WTC11 (cell line): ENCODE data around the gene IL1RAPL2. TPM values are rescaled to one million over a fixed set of nuclear protein-coding genes. Genes with fewer than 3 reads are reported as not detected.

ENCODE experiments used
- ATAC-seq: fragments of 200-7000 bp; cut with Tn5 transposase; 2 replicates; pipeline ENCODE4 v1.10.0; 2021; ENCODE audit warnings: mild to moderate bottlenecking, moderate library complexity
- CTCF ChIA-PET: fragments of 300-600 bp; sonication (Branson Sonifier 250); formaldehyde crosslinking; loops from one replicate; lab custom pipeline; 2021; ENCODE audit warnings: antibody characterized with exemption; lab: Charles Lee
- POLR2A ChIA-PET: fragments of 350-600 bp; sonication (Branson Sonifier 250); formaldehyde crosslinking; loops from one replicate; lab custom pipeline; 2021; ENCODE audit warnings: antibody characterized with exemption; lab: Charles Lee
- DNase-seq: peaks from one replicate; pipeline ENCODE4 v3.0.0; 2021; ENCODE audit warnings: low spot score
- H3K27ac Mint-ChIP-seq: 2 replicates; pipeline ENCODE4 v1.8.0; 2021; ENCODE audit warnings: mixed read lengths
- H3K27me3 Mint-ChIP-seq: 2 replicates; pipeline ENCODE4 v1.8.0; 2021; ENCODE audit warnings: low read depth, mild to moderate bottlenecking, moderate library complexity, mixed read lengths
- H3K36me3 Mint-ChIP-seq: 2 replicates; pipeline ENCODE4 v1.8.0; 2021; ENCODE audit warnings: mixed read lengths
- H3K4me1 Mint-ChIP-seq: 2 replicates; pipeline ENCODE4 v1.8.0; 2022; ENCODE audit warnings: mixed read lengths
- H3K4me3 Mint-ChIP-seq: 2 replicates; pipeline ENCODE4 v1.8.0; 2021; ENCODE audit warnings: mild to moderate bottlenecking, moderate library complexity, mixed read lengths
- H3K9me3 Mint-ChIP-seq: 2 replicates; pipeline ENCODE4 v1.8.0; 2021; ENCODE audit warnings: mixed read lengths
- ELF4 ChIP-seq: sonication (generic); formaldehyde crosslinking; IDR thresholded peaks from 2 replicates; pipeline ENCODE4 v1.8.1; 2022; ENCODE audit warnings: low read depth, mild to moderate bottlenecking, moderate library complexity, missing genetic modification reagents
- EMX1 ChIP-seq: fragments of 250-450 bp; sonication (Bioruptor Pico); IDR thresholded peaks from 2 replicates; pipeline ENCODE4 v1.8.0; 2021; ENCODE audit warnings: mild to moderate bottlenecking
- ERG ChIP-seq: fragments of 250-450 bp; sonication (Bioruptor Pico); IDR thresholded peaks from 2 replicates; pipeline ENCODE4 v1.8.0; 2021; ENCODE audit warnings: mild to moderate bottlenecking
- FOXP1 ChIP-seq: sonication (generic); formaldehyde crosslinking; IDR thresholded peaks from 2 replicates; pipeline ENCODE4 v1.8.0; 2022; ENCODE audit warnings: missing genetic modification reagents, mild to moderate bottlenecking, moderate library complexity, borderline replicate concordance
- GRHL2 ChIP-seq: fragments of 250-450 bp; sonication (Bioruptor Pico); IDR thresholded peaks from 2 replicates; pipeline ENCODE4 v1.8.0; 2022; ENCODE audit warnings: mild to moderate bottlenecking, moderate library complexity; ENCODE audit not compliant: insufficient replicate concordance, severe bottlenecking
- HMGA2 ChIP-seq: fragments of 250-450 bp; sonication (Bioruptor Pico); IDR thresholded peaks from 2 replicates; pipeline ENCODE4 v1.4.0; 2021; ENCODE audit warnings: mild to moderate bottlenecking, moderate library complexity
- IRF2 ChIP-seq: sonication (generic); formaldehyde crosslinking; IDR thresholded peaks from 2 replicates; pipeline ENCODE4 v1.8.0; 2022; ENCODE audit warnings: low read depth, missing genetic modification reagents, borderline replicate concordance
- JAZF1 ChIP-seq: fragments of 250-450 bp; sonication (Bioruptor Pico); IDR thresholded peaks from 2 replicates; pipeline ENCODE4 v1.9.0; 2021; ENCODE audit warnings: moderate library complexity, mild to moderate bottlenecking, inconsistent platforms
- MXD4 ChIP-seq: fragments of 250-450 bp; sonication (Bioruptor Pico); IDR thresholded peaks from 2 replicates; pipeline ENCODE4 v1.8.0; 2021; ENCODE audit warnings: mild to moderate bottlenecking, moderate library complexity, borderline replicate concordance
- NR1H2 ChIP-seq: sonication (generic); formaldehyde crosslinking; IDR thresholded peaks from 2 replicates; pipeline ENCODE4 v1.9.0; 2021; ENCODE audit warnings: mild to moderate bottlenecking, moderate library complexity, missing genetic modification reagents
- PREB ChIP-seq: sonication (generic); formaldehyde crosslinking; IDR thresholded peaks from 2 replicates; pipeline ENCODE4 v1.8.1; 2022; ENCODE audit warnings: mild to moderate bottlenecking, missing genetic modification reagents, moderate library complexity, borderline replicate concordance
- RELA ChIP-seq: sonication (generic); formaldehyde crosslinking; IDR thresholded peaks from 2 replicates; pipeline ENCODE4 v1.8.1; 2022; ENCODE audit warnings: missing genetic modification reagents, mild to moderate bottlenecking, borderline replicate concordance
- SP1 ChIP-seq: sonication (generic); formaldehyde crosslinking; conservative IDR thresholded peaks from 2 replicates; pipeline ENCODE4 v1.8.1; 2022; ENCODE audit warnings: missing genetic modification reagents
- TCF7 ChIP-seq: sonication (generic); formaldehyde crosslinking; IDR thresholded peaks from 2 replicates; pipeline ENCODE4 v1.8.0; 2022; ENCODE audit warnings: mild to moderate bottlenecking, low read depth, missing genetic modification reagents, moderate library complexity
- TEAD4 ChIP-seq: sonication (generic); formaldehyde crosslinking; IDR thresholded peaks from 2 replicates; pipeline ENCODE4 v1.8.0; 2022; ENCODE audit warnings: mild to moderate bottlenecking, missing genetic modification reagents
- TP53 ChIP-seq: sonication (generic); formaldehyde crosslinking; IDR thresholded peaks from 2 replicates; pipeline ENCODE4 v1.8.1; 2023; ENCODE audit warnings: mild to moderate bottlenecking, missing genetic modification reagents
- USF1 ChIP-seq: sonication (generic); formaldehyde crosslinking; IDR thresholded peaks from 2 replicates; pipeline ENCODE4 v1.8.0; 2022; ENCODE audit warnings: mild to moderate bottlenecking, missing genetic modification reagents
- ZNF263 ChIP-seq: sonication (generic); formaldehyde crosslinking; IDR thresholded peaks from 2 replicates; pipeline ENCODE4 v1.8.1; 2022; ENCODE audit warnings: low read depth, mild to moderate bottlenecking, moderate library complexity, missing genetic modification reagents
- total RNA-seq: library from RNA; stranded (reverse); gene quantifications from 3 replicates; pipeline ENCODE4 v1.2.3, GENCODE V29; 2021
- TF ChIP-seq, protein P1 (sequence below): sonication (generic); formaldehyde crosslinking; IDR thresholded peaks from 2 replicates; pipeline ENCODE4 v1.8.1; 2023; ENCODE audit warnings: mild to moderate bottlenecking, missing genetic modification reagents, moderate library complexity
- TF ChIP-seq, protein P2 (sequence below): fragments of 250-450 bp; sonication (Bioruptor Pico); IDR thresholded peaks from 2 replicates; pipeline ENCODE4 v1.9.0; 2021; ENCODE audit warnings: mild to moderate bottlenecking
- TF ChIP-seq, protein P3 (sequence below): sonication (generic); formaldehyde crosslinking; IDR thresholded peaks from 2 replicates; pipeline ENCODE4 v1.8.0; 2022; ENCODE audit warnings: mild to moderate bottlenecking, missing genetic modification reagents

IL1RAPL2 gene
- total RNA-seq, 1 experiment from 2014 or later = 0.09 TPM

DNA sequence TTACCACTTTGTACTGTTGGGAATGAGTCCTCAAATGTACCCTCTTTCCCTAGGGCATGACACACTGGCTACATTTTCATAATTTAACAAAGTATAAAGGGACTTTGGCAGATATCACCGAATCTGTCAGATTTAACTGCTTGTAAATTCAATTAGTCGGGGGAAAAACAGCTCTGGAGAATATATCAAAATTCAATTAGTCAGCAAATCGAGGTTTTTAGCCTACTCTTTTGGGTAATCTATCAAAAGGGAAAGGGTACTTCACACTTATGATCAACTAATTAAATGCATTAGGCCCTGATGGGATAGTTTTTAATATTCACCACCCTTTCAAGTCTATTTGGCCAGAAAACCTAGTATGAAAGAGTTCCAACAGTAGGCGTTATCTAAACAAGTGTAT is 141.0 kb downstream of the IL1RAPL2 start:
- H3K9me3 Mint-ChIP-seq = no peaks in the 10 kb centered on the region
- CTCF ChIA-PET = no interaction called here
- no peak for TF ChIP-seq PREB (CRISPR knock-in tag)
- TF ChIP-seq USF1 (CRISPR knock-in tag) = no peak
- TF ChIP-seq ZNF263 = no peak
- no peaks in the 10 kb centered on the region for H3K36me3 Mint-ChIP-seq
- ATAC-seq (no peak), DNase-seq (no peak)
- no peaks in the 10 kb centered on the region for H3K4me1 Mint-ChIP-seq
- POLR2A ChIA-PET = no interaction called here
- no peak overlapping the region for H3K4me3 Mint-ChIP-seq
- no peak overlapping the region for H3K27ac Mint-ChIP-seq
- H3K27me3 Mint-ChIP-seq = no peaks in the 10 kb centered on the region

GRCh38 chrX:104707572-104707971 is 141.6 kb downstream of the IL1RAPL2 start:
- Mint-ChIP-seq H3K36me3 (no peaks in the 10 kb centered on the region), H3K27me3 (no peaks in the 10 kb centered on the region), H3K4me1 (no peaks in the 10 kb centered on the region), H3K4me3 (no peak overlapping the region), H3K27ac (no peak overlapping the region), H3K9me3 (no peaks in the 10 kb centered on the region)
- ChIA-PET POLR2A (no interaction called here), CTCF (no interaction called here)
- DNase-seq (no peak), ATAC-seq (no peak)
- TF ChIP-seq FOXP1 = no peak
- TF ChIP-seq GRHL2 = no peak
- TF ChIP-seq, protein P1, sequence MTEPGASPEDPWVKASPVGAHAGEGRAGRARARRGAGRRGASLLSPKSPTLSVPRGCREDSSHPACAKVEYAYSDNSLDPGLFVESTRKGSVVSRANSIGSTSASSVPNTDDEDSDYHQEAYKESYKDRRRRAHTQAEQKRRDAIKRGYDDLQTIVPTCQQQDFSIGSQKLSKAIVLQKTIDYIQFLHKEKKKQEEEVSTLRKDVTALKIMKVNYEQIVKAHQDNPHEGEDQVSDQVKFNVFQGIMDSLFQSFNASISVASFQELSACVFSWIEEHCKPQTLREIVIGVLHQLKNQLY = no peak
- no peak for TF ChIP-seq MXD4 (CRISPR knock-in tag)
- no peak for TF ChIP-seq TEAD4 (CRISPR knock-in tag)
- TF ChIP-seq ELF4 (CRISPR knock-in tag) = no peak
- no peak for TF ChIP-seq HMGA2
- TF ChIP-seq NR1H2 (CRISPR knock-in tag) = no peak

DNA sequence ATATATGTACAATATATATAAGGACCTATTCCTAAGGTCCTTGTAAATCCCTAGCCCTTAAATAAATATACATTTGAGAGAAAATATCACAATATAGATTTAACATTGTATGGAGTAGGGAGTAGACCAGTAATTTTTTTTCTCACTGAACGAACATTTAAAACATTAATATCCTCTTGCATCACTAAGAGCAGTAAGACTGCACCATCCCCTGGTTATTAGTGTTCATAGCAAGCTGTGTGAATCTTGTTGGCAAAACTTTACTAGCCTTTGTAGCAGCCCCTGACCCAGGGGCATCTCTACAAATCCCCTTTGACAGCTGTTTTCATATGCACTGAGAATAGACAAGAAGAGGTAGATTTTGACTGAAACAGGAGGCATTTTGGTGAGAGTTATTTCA is 146.5 kb downstream of the IL1RAPL2 start:
- no peak overlapping the region for H3K27ac Mint-ChIP-seq
- H3K4me1 Mint-ChIP-seq = no peaks in the 10 kb centered on the region
- no peak for ATAC-seq

More for the DNA sequence above, 146.5 kb downstream of the IL1RAPL2 start:
- Mint-ChIP-seq H3K27me3 (no peaks in the 10 kb centered on the region), H3K9me3 (no peaks in the 10 kb centered on the region), H3K36me3 (no peaks in the 10 kb centered on the region), H3K4me3 (no peak overlapping the region)
- TF ChIP-seq IRF2 (CRISPR knock-in tag) (no peak), ERG (CRISPR knock-in tag) (no peak), TP53 (CRISPR knock-in tag) (no peak), EMX1 (no peak), SP1 (CRISPR knock-in tag) (no peak), TCF7 (no peak), RELA (CRISPR knock-in tag) (no peak), JAZF1 (CRISPR knock-in tag) (no peak)
- TF ChIP-seq, protein P2, sequence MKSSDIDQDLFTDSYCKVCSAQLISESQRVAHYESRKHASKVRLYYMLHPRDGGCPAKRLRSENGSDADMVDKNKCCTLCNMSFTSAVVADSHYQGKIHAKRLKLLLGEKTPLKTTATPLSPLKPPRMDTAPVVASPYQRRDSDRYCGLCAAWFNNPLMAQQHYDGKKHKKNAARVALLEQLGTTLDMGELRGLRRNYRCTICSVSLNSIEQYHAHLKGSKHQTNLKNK (CRISPR knock-in tag) = no peak
- TF ChIP-seq, protein P3, sequence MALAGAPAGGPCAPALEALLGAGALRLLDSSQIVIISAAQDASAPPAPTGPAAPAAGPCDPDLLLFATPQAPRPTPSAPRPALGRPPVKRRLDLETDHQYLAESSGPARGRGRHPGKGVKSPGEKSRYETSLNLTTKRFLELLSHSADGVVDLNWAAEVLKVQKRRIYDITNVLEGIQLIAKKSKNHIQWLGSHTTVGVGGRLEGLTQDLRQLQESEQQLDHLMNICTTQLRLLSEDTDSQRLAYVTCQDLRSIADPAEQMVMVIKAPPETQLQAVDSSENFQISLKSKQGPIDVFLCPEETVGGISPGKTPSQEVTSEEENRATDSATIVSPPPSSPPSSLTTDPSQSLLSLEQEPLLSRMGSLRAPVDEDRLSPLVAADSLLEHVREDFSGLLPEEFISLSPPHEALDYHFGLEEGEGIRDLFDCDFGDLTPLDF (CRISPR knock-in tag) = no peak
- ChIA-PET POLR2A (no interaction called here), CTCF (interaction anchor here (1.6 kb wide), 1 partner anchor 44 kb away, joined by 5 read pairs; no protein-coding TSS in a partner anchor)
- no peak for DNase-seq
